Measurements from ENCODE around the gene DPP8. TPM values are rescaled to one million over a fixed set of nuclear protein-coding genes. Genes with fewer than 3 reads are reported as not detected.

DPP8 gene
- total and polyA plus RNA-seq, 2 donors (not counting 3 experiments of a cell fraction or from before 2014, with no cell fraction given), result 12.1 to 35.3 TPM

DNA sequence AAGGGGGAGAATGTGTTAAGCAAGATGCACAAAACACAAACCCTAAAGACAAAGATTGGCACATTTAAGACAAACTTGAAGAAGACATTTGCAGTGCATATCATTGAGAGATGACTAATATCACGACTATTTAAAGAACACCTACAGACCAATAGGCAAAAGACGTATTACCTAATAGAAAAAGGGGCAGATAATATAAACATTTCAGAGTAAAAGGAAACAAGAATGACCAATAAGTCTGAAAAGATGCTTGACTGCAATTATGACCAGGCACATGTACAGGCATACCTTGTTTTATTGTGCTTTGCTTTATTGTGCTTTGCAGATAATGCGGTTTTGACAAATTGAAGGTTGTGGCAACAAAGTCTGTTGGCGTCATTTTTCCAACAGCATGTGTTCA lies 17.7 kb upstream of the DPP8 start:
- dilution Hi-C loops (cut with MboI; ENCODE audit: extremely low pct_ligation_motif_present, low sequenced_read_pairs), result no loop called here
- peaks cover 5% of the 10 kb centered on the region for H3K4me1 ChIP-seq (ENCODE audit: control insufficient read depth, extremely low read depth, insufficient read depth, low read length)
- H4K20me1 ChIP-seq (replicated peaks; ENCODE audit: control insufficient read depth, extremely low read depth, insufficient read depth, low read length), result no peaks in the 10 kb centered on the region
- POLR2A ChIA-PET, result no interaction called here
- peaks cover 91% of the 10 kb centered on the region for H3K79me2 ChIP-seq (ENCODE audit: control insufficient read depth, insufficient read depth, low read length)
- no peak overlapping the region for H3K27ac ChIP-seq (ENCODE audit: insufficient read depth, low read depth, low read length)
- no peaks in the 10 kb centered on the region for H3K27me3 ChIP-seq (ENCODE audit: control insufficient read depth in 2 of 2, insufficient read depth in 2 of 2, low read length in 2 of 2)
- CTCF ChIA-PET, result no interaction called here
- H3K4me2 ChIP-seq (ENCODE audit: insufficient read depth, low read length), result no peak overlapping the region
- no peak overlapping the region for H3K4me3 ChIP-seq (replicated peaks in 1 of 3; ENCODE audit: insufficient read depth in 1 of 3, low read depth in 1 of 3, low read length in 3 of 3)
- no peaks in the 10 kb centered on the region for H3K9me3 ChIP-seq (replicated peaks; ENCODE audit: control insufficient read depth, insufficient read depth, low read length)
- FAIRE-seq (no peak), DNase-seq (ENCODE audit: low read depth, low spot score) (no peak)
- H3K36me3 ChIP-seq (ENCODE audit: control insufficient read depth in 2 of 2, extremely low read depth in 1 of 2, insufficient read depth in 2 of 2, low read length in 2 of 2), result no peaks in the 10 kb centered on the region
- TF ChIP-seq GATA2 (IDR thresholded peaks at IDR 0.05; ENCODE audit: insufficient read depth, insufficient read length, low read depth, low read length), result no peak
- no peak for TF ChIP-seq MAX (IDR thresholded peaks at IDR 0.05; ENCODE audit: insufficient read depth, insufficient read length)
- TF ChIP-seq EZH2 (IDR thresholded peaks at IDR 0.05; ENCODE audit: borderline replicate concordance, low read depth, low read length, severe bottlenecking), result no peak
- no peak for TF ChIP-seq CTCF (IDR thresholded peaks at IDR 0.05; ENCODE audit: extremely low read depth in 1 of 2, insufficient read depth in 1 of 2, low read depth in 1 of 2, low read length in 2 of 2)
- no peak for TF ChIP-seq JUN (IDR thresholded peaks at IDR 0.05; ENCODE audit: borderline replicate concordance, insufficient read depth, insufficient read length, low read depth)
- TF ChIP-seq POLR2A (IDR thresholded peaks at IDR 0.05; ENCODE audit: low read depth, low read length), result no peak
- no peak for TF ChIP-seq POLR2AphosphoS5 (IDR thresholded peaks at IDR 0.05; ENCODE audit: insufficient read depth, low read depth, low read length)
- TF ChIP-seq MYC (IDR thresholded peaks at IDR 0.05; ENCODE audit: low read depth, low read length), result no peak
- no peak overlapping the region for H2AFZ ChIP-seq (ENCODE audit: low read depth, low read length)
- no peak overlapping the region for H3K9ac ChIP-seq (replicated peaks; ENCODE audit: extremely low read depth, insufficient read depth, low read length)
- no peaks in the 10 kb centered on the region for H3K9me1 ChIP-seq (replicated peaks; ENCODE audit: control insufficient read depth, extremely low read depth, insufficient read depth, low read length)
- no TSS peak for BruUV-seq (replicated peaks)
- intact Hi-C loops (cut with micrococcal nuclease), result no loop called here

All from endothelial cell of umbilical vein (primary cell).